GM12872 (cell line): ENCODE results near the gene NOS1.
A peak's percentile ranks its signal among the peaks of the same experiment; 100 is the strongest.

Experiments used
- CTCF ChIP-seq: IDR thresholded peaks from 3 replicates; pipeline ENCODE4 v1.5.1; 2011; ENCODE audit warnings: low read depth, mild to moderate bottlenecking, low read length, moderate library complexity; ENCODE audit not compliant: insufficient read depth

The NOS1 gene

GRCh38 chr12:117361347-117361751 is at the start of gene NOS1:
Gene NOS1, minus strand, starts transcription at chr12:117361626. Its CDS starts 30,557 bp downstream, at chr12:117331069.
- no peak for TF ChIP-seq CTCF

GRCh38 chr12:117409286-117409685 is 47.9 kb upstream of the NOS1 start:
- TF ChIP-seq CTCF: no peak

- no peak for TF ChIP-seq CTCF
These were observed 46.9 kb upstream of the NOS1 start for GRCh38 chr12:117408161-117408791.

GRCh38 chr12:117404940-117405339 is 43.5 kb upstream of the NOS1 start:
- no peak for TF ChIP-seq CTCF

GRCh38 chr12:117404203-117404853 is 42.9 kb upstream of the NOS1 start:
- TF ChIP-seq CTCF: no peak

- TF ChIP-seq CTCF: no peak
These were observed 42.2 kb upstream of the NOS1 start for GRCh38 chr12:117403586-117404139.

- 0 out of 3 replicates have a peak, but pooled peaks have one; percentile 5 for TF ChIP-seq CTCF
These were observed 40.9 kb upstream of the NOS1 start for GRCh38 chr12:117402363-117402762.
